ENCODE measurements around the gene GUCA2B. TPM values are rescaled to one million over a fixed set of nuclear protein-coding genes. Genes with fewer than 3 reads are reported as not detected.

GUCA2B gene
- polyA plus RNA-seq, 1 donor (not counting 4 experiments of a cell fraction or from before 2014, with no cell fraction given) = not detected

GRCh38 chr1:42157667-42158066 is 4.5 kb downstream of the GUCA2B start:
- Histone ChIP-seq H3K79me2 (ENCODE audit: control insufficient read depth, insufficient read depth, low read length) (no peaks in the 10 kb centered on the region), H3K4me1 (ENCODE audit: control insufficient read depth, extremely low read depth, insufficient read depth, low read length) (no peaks in the 10 kb centered on the region), H3K9me3 (ENCODE audit: control insufficient read depth, low read depth, low read length) (peaks cover 4% of the 10 kb centered on the region), H3K4me2 (ENCODE audit: control insufficient read depth, extremely low read depth, insufficient read depth, low read depth, low read length) (no peak overlapping the region), H3K9me1 (ENCODE audit: control insufficient read depth, extremely low read depth, insufficient read depth, low read length) (no peaks in the 10 kb centered on the region), H3K4me3 (ENCODE audit: control insufficient read depth in 2 of 3, extremely low read depth in 1 of 3, insufficient read depth in 2 of 3, low read depth in 1 of 3, low read length in 3 of 3) (no peak overlapping the region), H3K36me3 (ENCODE audit: control insufficient read depth in 2 of 2, extremely low read depth in 1 of 2, insufficient read depth in 2 of 2, low read length in 2 of 2) (no peaks in the 10 kb centered on the region), H3K9ac (ENCODE audit: control insufficient read depth, extremely low read depth, insufficient read depth, low read length) (no peak overlapping the region), H3K27ac (ENCODE audit: control insufficient read depth, insufficient read depth, low read length) (no peak overlapping the region), H2AFZ (ENCODE audit: control insufficient read depth, low read length) (no peak overlapping the region), H4K20me1 (ENCODE audit: control insufficient read depth, extremely low read depth, insufficient read depth, low read length) (no peaks in the 10 kb centered on the region), H3K27me3 (ENCODE audit: control insufficient read depth, extremely low read depth, insufficient read depth, low read length) (peaks cover 7% of the 10 kb centered on the region)
- TF ChIP-seq EZH2 (IDR thresholded peaks at IDR 0.05; ENCODE audit: low read length) = no peak
- peak in 1 of 3 experiments; percentile 31 for TF ChIP-seq CTCF (optimal IDR thresholded peaks at IDR 0.05 in 1 of 3, IDR thresholded peaks at IDR 0.05 in 1 of 3, conservative IDR thresholded peaks at IDR 0.05 in 1 of 3; ENCODE audit: extremely low read depth in 1 of 3, insufficient read depth in 2 of 3, low read length in 3 of 3)
- FAIRE-seq (no peak), DNase-seq (ENCODE audit: low read depth, low spot score) (no peak)
- dilution Hi-C loops (cut with MboI; ENCODE audit: extremely low pct_ligation_motif_present, low sequenced_read_pairs) = no loop called here

DNA sequence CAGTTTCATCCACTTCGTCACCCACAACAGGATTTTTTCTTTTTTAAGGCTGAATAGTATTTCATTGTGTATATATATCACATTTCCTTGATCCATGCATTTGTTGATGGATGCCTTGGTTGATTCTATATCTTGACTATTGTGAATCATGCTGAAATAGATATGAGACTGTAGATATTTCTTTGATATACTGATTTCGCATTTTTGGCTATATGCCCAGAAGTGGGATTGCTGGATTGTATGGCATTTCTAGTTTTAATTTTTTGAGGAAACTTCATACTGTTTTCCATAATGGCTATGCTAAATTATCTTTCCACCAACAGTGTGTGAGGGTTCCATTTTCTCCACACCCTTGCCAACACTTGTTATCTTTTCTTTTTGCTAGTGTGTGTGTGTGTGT is 5.0 kb downstream of the GUCA2B start:
- FAIRE-seq = no peak
- H3K9me1 ChIP-seq (ENCODE audit: control insufficient read depth, extremely low read depth, insufficient read depth, low read length) = no peaks in the 10 kb centered on the region
- H3K36me3 ChIP-seq (ENCODE audit: control insufficient read depth in 2 of 2, extremely low read depth in 1 of 2, insufficient read depth in 2 of 2, low read length in 2 of 2) = no peaks in the 10 kb centered on the region
- TF ChIP-seq CTCF (optimal IDR thresholded peaks at IDR 0.05 in 1 of 3, IDR thresholded peaks at IDR 0.05 in 1 of 3, conservative IDR thresholded peaks at IDR 0.05 in 1 of 3; ENCODE audit: extremely low read depth in 1 of 3, insufficient read depth in 2 of 3, low read length in 3 of 3) (no peak), EZH2 (IDR thresholded peaks at IDR 0.05; ENCODE audit: low read length) (no peak)
- H2AFZ ChIP-seq (ENCODE audit: control insufficient read depth, low read length) = no peak overlapping the region
- H3K4me1 ChIP-seq (ENCODE audit: control insufficient read depth, extremely low read depth, insufficient read depth, low read length) = no peaks in the 10 kb centered on the region
- H3K4me3 ChIP-seq (ENCODE audit: control insufficient read depth in 2 of 3, extremely low read depth in 1 of 3, insufficient read depth in 2 of 3, low read depth in 1 of 3, low read length in 3 of 3) = no peak overlapping the region
- no peak overlapping the region for H3K4me2 ChIP-seq (ENCODE audit: control insufficient read depth, extremely low read depth, insufficient read depth, low read depth, low read length)
- DNase-seq (ENCODE audit: low read depth, low spot score) = no peak
- H3K9ac ChIP-seq (ENCODE audit: control insufficient read depth, extremely low read depth, insufficient read depth, low read length) = no peak overlapping the region
- H3K9me3 ChIP-seq (ENCODE audit: control insufficient read depth, low read depth, low read length) = peaks cover 4% of the 10 kb centered on the region
- no peaks in the 10 kb centered on the region for H4K20me1 ChIP-seq (ENCODE audit: control insufficient read depth, extremely low read depth, insufficient read depth, low read length)
- H3K27ac ChIP-seq (ENCODE audit: control insufficient read depth, insufficient read depth, low read length) = no peak overlapping the region
- no peaks in the 10 kb centered on the region for H3K79me2 ChIP-seq (ENCODE audit: control insufficient read depth, insufficient read depth, low read length)
- H3K27me3 ChIP-seq (ENCODE audit: control insufficient read depth, extremely low read depth, insufficient read depth, low read length) = peaks cover 6% of the 10 kb centered on the region
- dilution Hi-C loops (cut with MboI; ENCODE audit: extremely low pct_ligation_motif_present, low sequenced_read_pairs) = no loop called here

Measured in keratinocyte (primary cell).